Measurements from ENCODE around the gene KLHL28.
A peak's percentile ranks its signal among the peaks of the same experiment; 100 is the strongest.

The KLHL28 gene, protein sequence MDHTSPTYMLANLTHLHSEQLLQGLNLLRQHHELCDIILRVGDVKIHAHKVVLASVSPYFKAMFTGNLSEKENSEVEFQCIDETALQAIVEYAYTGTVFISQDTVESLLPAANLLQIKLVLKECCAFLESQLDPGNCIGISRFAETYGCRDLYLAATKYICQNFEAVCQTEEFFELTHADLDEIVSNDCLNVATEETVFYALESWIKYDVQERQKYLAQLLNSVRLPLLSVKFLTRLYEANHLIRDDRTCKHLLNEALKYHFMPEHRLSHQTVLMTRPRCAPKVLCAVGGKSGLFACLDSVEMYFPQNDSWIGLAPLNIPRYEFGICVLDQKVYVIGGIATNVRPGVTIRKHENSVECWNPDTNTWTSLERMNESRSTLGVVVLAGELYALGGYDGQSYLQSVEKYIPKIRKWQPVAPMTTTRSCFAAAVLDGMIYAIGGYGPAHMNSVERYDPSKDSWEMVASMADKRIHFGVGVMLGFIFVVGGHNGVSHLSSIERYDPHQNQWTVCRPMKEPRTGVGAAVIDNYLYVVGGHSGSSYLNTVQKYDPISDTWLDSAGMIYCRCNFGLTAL

DNA sequence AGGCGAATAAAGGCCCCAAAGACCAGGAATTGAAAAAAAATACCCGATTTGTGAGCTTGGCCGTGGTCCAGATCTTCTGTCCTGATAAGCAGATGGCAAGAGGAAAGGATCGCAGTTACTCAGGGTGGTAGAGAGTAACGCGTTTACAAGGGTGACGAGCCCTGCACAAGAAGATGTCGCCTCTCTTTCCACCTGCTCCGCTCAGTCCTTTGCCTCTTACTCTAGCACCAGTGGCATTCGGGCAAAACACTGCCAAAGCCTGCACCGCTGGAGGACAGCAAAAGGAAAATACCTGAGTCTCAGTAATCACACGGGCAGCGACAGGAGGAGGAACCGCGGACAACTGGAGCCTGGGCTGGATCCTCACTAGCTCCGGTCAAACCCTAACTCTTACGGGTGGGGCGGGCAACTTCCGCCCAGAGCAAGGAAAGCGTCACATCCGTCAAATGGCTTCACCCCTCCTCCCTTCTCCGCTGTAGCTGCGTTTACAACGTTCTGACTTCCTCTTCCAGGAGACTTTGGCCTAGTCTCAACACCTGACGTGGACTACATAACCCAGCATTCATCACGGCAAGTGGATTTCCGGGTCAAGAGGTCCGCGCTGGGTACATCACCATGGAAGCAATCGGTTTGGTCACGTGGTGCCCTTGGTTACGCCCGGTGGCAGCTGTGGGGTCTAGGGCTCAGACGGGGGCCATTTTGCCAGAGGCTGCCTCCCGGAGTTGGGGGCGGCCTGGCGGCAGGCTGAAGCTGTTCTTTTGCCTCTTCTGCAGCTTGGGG lies at the start of gene KLHL28, which contains the start of gene TOGARAM1:
Gene KLHL28 (minus strand): TSS at position 394 of the 780 bp plus-strand sequence. CDS start 16,019 bp downstream, outside the sequence.
Gene TOGARAM1 (plus strand): TSS at position 637 of the 780 bp plus-strand sequence. CDS start 232 bp downstream, outside the sequence.
- peak; percentile 99 for DNase-seq

DNA sequence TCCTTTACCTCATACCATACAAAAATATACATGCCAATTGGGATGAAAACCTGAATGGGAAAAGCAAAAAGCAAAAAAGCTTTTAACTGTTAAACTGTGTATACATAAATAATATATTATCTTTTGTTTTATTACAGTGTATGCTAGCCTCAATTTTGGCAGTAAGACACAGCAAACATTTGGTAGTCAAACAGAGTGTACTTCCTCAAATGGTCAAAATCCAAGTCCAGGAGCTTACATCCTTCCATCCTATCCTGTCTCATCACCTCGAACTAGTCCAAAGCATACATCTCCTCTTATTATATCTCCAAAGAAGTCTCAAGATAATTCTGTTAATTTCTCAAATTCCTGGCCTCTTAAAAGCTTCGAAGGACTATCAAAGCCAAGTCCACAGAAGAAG lies 42.2 kb upstream of the KLHL28 start:
- no peak for DNase-seq

DNA sequence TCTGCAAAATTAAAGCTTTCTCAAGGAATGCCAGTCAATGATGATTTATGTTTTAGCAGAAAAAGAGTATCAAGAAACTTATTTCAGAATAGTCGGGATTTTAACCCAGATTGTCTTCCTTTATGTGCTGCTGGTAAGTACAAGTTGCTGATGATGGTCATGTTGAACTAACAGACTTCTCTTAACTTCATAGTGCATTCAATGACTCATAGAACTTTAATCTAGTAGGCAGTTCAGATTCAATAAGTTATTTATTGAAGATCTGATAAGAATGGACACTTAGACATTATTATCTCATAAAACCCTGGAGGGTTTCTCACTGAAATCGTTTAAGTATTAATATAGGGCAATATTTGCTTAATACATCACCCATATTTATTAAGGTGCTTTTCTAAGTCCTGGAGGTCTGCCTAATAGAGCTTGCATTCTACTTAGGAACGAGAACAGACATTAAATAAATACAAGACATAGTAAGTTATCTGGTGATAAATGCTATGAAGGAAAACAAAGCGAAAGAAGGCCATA lies 34.1 kb upstream of the KLHL28 start:
- DNase-seq: no peak

DNA sequence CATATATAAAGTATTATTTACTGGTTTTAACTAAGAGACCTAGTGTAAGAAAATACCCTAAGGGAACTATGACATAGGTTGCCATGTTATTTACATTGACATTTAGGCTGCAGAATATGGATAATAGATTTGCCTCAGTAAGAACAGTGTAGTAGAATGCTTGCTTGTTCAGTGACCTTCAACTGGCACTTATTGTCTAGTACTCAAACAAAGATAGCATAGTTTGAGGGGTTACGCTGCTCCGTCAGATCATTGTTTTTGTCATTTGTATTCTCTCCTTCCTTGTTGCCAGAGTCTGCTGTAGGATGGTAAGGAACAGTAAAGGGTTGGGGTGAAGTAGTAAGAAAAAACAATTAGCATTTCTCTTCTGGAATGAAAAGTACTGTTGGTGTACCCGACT lies 33.4 kb upstream of the KLHL28 start:
- no peak for DNase-seq

DNA sequence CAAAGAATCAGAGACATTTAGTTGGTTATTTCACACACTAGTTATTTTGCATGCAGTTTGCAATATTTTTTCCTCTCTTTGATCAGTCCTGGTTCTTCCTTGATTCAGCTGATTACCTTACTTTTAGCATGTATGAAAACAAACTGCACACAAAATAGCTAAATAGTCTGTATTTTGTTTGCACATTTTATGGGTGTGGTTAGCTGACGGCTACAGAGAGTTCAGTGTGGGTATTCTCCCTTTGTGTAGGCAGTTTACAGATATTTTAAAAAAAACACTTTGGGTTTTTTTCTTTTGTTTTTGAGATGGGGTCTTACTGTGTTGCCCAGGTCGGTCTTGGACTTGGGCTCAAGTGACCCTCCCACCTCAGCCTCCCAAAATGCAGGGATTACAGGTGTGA lies 28.8 kb upstream of the KLHL28 start:
- no peak for DNase-seq

DNA sequence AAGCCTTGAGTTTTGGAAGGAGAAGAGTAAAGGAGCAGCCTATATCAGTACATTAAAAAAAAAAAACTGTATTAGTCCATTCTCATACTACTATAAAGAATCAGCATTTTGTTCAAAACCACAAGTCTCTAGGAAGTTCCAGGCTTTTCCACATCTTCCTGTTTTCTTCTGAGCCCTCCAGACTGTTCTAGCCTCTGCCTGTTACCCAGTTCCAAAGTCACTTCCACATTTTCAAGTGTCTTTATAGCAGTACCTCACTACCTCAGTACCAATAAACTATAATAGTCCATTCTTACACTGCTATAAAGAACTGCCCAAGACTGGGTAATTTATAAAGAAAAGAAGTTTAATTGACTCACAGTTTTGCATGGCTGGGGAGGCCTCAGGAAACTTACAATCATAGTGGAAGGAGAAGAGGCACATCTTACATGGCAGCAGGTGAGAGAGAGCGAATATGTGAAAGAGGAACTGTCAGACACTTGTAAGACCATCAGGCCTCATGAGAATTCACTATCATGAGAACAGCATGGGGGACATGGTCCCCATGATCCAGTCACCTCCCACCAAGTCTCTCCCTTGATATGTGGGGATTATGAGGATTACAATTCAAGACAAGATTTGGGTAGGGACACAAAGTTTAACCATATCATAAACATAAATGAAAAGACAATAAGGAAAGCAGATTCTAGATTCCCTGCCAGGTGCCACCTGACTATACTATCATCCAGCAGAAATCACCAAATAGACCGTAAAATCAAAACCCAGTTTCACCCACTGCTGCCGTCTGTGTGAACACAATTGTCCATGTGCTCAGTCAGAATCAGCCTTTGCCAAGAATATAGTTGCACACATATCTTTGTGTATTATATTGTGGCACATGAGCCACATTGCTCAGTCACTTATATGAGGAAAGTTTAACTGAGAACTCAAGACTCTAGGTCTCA lies 28.0 kb upstream of the KLHL28 start:
- DNase-seq: no peak

DNA sequence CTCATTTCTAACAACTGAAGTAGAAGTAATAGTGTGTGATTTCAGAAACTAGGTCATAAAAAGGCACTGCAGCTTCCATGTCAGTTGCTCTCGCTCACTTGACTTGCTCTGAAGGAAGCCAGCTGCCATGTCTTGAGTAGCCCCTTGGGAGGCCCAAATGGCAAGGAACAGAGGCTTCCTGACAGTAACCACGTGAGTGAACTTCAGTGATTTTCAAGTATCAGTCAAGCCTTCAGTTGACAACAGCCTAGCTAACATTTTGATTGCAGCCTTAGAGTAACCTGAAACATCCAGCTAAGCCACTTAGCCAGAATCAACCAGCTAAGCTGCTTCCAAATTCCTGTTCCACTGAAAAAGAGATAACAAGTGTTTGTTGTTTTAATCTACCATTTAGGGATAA lies 26.9 kb upstream of the KLHL28 start:
- no peak for DNase-seq

DNA sequence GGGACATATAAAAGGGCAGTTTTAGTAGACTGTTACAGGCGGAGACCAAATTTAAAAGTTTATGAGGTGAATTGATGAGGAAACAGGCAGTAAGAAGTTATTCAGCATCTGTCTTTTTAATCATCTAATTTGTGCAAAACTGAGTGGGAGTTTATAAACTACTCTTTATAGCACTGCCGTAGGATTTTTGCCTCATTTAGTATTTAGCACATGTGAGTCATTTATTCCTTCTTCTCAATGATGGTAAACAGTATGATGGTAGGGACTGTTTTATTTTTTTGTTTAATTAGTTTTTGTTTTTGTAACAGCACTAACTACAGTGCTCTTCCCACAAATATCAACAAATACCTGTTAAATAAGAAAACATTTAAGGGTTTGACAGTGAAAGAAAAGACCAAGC lies 20.8 kb upstream of the KLHL28 start:
- no peak for DNase-seq

DNA sequence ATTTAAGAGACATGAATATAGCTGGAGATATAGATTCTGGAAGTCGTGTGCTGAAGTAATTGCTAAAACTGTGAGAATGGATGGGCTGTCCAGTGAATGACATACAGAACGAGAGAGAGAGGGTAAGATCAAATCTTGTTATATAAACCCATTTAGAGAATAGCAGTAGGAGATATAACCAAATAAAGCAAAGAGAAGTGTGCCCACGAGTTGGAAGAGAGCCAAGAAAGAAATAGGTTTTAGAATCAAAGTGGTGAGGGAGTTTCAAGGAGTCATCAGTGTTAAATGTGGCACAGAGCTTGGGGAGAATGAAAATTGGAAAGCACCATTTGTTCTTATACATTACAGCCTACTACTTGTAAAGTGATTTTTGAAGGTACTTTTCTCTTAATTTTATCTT lies 19.5 kb upstream of the KLHL28 start:
- no peak for DNase-seq

DNA sequence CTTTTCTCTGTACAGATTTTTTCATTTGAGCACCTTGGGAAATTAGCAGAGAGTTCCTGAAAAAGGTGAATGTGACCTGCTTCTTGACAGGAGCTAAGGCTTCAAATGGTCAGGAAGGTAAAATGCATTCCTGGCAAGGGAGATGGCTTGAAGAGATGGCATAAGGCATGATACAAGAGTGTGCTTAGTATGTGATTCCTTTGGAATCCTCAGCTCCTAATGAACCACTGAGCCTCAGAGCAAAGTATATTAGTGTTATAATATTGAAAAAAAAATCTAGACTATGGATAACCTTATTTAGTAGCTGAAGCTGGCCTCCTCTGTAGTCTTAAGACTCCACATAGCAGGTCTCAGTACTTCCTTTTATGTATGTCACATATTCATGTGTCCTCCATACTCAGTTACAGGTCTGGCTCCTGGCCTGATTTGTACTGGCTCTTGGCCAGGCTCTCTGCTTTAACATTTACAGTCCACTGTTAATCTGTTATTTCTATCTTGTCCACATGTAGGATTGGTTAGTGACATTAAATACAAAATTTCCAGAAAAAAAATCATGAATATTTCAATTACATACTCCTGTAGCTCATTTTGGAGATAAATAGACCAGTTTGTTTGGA lies 18.1 kb upstream of the KLHL28 start:
- DNase-seq: no peak

DNA sequence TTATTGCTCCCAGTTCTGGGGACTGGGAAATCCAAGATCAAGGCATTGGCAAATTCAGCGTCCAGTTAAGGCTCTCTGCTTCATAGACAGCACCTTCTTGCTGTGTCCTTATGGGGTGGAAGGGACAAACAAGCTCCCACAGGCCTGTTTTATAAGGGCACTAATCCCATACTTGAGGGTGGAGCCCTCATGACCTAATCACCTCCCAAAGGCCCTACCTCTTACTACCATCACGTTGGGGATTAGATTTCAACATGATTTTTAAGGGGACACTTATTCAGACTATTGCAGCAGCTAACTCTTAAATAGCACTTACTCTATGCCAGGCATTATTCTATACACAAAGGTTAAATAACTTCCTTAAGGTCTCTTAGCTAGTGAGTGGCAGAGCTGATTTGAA lies 17.5 kb upstream of the KLHL28 start:
- DNase-seq: no peak

DNA sequence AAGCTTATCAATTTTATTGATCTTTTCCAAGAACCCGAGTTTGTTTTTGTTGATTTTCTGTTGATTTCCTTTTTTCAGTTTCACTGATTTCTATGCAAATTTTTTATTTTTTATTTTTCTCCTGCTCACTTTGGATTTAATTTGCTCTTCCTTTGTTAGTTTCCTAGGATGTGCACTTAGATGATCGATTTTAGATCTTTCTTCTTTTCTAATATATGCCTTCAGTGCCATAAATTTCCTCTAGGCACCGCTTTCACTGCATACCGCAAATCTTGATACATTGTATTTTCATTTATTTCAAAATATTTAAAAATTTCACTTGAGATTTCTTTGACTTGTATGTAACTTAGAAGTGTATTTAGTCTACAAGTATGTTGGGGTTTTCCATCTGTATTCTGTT lies 9.7 kb upstream of the KLHL28 start:
- no peak for DNase-seq

DNA sequence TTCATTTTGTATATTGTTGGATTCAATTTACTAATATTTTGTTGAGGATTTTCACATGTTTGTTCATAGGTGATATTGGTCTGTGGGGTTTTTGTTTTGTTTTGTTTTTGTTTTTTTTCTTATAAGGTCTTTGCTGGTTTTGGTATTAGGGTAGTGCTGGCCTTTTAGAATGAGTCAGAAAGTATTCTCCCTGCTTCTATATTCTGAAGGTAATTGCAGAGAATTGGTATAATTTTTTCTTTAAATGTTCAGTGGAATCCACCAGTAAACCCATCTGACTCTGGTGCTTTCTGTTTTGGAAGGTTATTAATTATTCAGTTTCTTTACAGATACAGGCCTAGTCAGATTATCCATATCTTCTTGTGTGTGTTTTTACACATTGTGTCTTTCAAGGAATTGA lies 9.2 kb upstream of the KLHL28 start:
- DNase-seq: no peak

DNA sequence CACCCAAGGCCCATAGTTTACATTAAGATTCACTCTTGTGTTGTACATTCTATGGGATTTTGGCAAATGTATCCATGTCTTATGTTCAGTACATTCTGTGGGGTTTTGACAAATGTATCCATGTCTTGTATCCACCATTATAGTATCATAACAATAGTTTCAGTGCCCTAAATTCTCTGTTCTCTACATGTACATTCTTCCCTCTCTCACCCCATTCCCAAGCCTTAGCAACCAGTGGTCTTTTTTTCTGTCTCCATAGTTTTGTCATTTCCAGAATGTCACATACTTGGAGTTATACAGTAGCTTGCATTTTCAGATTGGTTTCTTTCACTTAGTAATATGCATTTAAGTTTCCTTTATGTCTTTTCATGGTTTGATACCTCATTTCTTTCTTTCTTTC lies 7.0 kb upstream of the KLHL28 start:
- no peak for DNase-seq

DNA sequence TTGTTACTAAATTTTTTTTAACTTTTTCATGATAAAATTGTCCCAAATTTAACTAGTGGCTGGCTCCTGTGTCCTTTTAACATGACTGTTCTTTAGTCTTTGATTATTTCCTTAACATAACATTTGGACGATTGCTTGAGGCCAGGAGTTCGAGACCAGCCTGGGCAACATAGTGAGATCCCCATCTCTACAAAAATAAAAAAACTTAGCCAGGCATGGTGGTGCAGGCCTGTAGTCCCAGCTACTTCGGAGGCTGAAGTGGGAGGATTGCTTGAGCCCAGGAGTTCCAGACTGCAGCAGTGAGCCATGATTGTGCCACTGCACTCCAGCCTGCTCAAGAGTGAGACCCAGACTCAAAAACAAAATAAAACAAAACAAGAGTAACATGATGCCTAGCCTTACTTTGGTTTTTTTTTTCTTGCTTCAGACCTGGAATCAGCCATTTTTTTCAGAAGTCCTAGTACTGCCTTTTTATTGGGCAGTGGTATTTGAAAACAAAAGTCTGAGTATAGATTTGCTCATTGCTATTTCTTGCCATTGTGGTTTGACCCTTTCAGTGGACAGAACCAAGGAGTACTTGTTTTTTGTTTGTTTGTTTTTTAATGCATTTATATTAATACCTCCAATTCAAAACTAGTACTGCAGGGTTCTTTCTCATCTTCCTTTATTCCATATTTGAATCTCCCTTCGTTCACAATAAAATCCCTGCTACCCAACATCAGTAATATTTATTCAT lies 5.0 kb upstream of the KLHL28 start:
- no peak for DNase-seq

DNA sequence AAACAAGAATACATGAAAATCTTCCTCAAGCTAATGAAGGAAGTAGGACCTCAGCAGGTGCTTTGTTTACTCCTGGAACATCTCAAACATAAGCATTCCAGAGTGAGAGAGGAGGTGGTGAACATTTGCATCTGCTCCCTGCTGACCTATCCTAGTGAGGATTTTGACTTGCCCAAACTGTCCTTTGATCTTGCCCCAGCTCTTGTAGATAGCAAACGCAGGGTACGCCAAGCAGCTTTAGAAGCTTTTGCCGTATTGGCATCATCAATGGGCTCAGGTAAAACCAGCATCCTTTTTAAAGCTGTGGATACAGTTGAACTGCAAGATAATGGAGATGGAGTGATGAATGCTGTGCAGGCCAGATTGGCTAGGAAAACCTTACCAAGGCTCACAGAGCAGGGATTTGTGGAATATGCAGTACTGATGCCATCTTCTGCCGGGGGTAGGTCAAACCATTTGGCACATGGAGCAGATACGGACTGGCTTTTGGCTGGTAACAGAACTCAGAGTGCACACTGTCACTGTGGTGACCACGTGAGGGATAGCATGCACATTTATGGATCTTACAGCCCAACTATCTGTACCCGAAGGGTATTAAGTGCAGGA lies 2.1 kb upstream of the KLHL28 start:
- DNase-seq: peak; percentile 55

DNA sequence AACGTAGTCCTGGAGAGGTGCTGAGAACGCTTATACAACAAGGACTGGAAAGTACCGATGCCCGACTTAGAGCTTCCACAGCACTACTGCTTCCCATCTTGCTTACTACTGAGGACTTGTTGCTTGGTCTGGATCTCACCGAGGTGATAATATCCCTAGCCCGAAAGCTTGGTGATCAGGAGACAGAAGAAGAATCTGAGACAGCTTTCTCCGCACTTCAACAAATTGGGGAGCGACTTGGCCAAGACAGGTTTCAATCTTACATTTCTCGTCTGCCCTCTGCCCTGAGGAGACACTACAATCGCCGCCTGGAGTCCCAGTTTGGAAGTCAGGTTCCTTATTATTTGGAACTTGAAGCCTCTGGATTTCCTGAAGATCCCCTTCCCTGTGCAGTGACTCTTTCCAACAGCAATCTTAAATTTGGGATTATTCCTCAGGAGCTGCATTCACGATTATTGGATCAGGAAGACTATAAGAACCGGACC lies 1.3 kb upstream of the KLHL28 start:
- peak; percentile 61 for DNase-seq

DNA sequence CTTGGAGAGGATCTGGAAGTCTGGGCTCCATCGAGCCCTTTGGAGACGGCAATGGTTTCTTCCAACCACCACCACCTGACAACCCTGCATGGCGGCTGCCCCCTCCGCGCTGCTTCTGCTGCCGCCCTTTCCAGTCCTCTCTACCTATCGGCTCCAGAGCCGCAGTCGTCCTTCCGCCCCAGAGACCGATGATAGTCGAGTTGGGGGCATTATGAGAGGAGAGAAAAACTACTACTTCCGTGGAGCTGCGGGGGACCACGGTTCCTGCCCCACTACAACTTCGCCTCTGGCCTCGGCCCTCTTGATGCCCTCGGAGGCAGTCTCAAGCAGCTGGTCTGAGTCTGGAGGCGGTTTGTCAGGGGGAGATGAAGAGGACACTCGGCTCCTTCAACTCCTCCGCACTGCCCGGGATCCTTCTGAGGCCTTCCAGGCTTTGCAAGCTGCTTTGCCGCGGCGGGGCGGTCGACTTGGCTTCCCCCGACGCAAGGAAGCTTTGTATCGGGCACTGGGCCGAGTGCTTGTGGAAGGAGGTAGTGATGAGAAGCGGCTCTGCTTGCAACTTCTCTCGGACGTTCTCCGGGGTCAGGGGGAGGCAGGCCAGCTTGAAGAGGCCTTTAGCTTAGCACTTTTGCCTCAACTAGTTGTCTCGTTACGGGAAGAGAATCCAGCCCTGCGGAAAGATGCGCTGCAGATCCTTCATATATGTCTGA lies 742 bp upstream of the KLHL28 start:
- DNase-seq: peak; percentile 66

DNA sequence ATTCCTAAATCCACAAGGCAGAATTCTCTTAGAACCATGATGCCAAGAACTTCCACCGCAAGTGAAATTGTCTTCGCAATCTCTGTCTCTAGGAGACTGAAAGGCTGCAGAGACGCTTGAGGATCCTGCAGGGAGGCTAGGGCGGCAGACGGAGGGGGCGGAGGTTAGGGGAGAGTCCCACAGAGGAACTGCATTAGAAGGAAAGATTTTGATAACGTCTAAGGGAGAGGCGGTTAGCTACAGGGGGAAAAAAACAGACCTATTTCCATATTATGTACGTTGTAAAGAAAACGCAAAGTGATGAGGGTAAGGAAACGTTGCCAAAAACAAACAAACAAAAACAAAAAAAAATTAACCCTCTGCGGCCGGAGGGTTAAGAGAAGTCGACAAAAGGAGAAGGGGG lies 595 bp downstream of the KLHL28 start:
- DNase-seq: peak; percentile 64

DNA sequence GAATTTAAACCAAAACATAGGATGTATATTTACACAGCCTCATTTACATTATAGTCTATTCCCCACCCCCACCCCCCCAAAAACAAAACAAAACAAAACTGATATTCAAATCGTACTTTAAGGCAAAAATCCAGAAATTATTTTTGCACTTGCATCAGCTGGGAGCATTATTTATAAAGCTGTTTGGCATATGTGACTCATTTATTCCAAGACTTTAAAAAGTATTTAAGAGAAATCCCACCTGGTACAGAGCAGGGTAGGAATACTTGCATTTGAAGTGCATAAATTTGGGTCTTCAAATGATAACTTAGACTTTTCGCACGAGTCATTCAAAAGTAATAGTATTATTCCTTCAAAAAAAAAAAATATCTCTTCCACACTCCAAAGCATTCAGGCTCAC lies 1.1 kb downstream of the KLHL28 start:
- no peak for DNase-seq

Data from DMS53 (cell line).